IPS DF 19.7 (cell line): ENCODE results near the gene FREM3.
A peak's percentile ranks its signal among the peaks of the same experiment; 100 is the strongest.
"Not testable (repeated sequence)": the region's sequence is repeated elsewhere in the genome, so short reads cannot be mapped to it uniquely, and the experiment has no call there.

ENCODE experiments used
- DNase-seq: peaks from one replicate; pipeline ENCODE4 v3.0.0-alpha.2; 2013; ENCODE audit warnings: low read depth, low spot score

Gene FREM3

GRCh38 chr4:143581331-143581946, 119.0 kb downstream of the FREM3 start:
- no peak for DNase-seq

DNA sequence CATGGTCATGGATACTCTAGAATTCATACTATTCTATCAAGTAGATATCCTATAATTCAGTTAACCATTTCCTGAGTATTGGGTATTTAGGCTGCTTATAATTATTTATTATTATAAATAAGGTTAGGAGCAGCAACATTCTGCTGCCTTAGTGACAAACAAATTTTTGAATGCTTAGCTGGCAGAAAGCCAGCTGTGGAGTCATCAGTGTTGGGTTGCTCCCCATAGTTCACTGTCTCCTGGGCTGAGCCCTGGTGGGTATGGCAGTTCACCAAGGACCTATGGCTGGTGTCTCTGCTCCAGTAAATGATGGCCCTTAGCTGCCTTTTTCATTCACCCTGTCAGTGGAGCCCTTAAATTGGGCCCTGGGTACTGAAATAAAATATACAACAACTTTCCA, 125.1 kb downstream of the FREM3 start:
- no peak for DNase-seq

DNA sequence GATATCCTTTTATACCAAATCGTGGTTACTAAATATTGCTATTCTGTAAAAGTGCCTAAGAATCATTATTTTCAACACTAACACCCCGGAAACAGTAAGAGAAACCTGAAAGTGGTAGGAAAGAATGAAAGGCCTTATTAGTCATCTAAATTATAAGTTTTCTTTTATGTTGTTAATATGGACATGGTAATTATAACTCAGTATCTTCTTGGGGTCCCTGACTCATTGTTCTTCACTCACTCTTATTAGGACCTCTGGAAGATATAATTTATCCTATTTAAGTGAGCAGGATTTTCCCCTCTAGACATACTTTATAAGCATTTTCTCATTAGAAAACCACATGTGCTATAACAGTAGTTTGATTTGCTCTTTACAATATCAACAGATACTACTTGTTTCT, 136.0 kb downstream of the FREM3 start:
- no peak for DNase-seq

GRCh38 chr4:143559757-143560147, 140.7 kb downstream of the FREM3 start:
- DNase-seq = no peak

DNA sequence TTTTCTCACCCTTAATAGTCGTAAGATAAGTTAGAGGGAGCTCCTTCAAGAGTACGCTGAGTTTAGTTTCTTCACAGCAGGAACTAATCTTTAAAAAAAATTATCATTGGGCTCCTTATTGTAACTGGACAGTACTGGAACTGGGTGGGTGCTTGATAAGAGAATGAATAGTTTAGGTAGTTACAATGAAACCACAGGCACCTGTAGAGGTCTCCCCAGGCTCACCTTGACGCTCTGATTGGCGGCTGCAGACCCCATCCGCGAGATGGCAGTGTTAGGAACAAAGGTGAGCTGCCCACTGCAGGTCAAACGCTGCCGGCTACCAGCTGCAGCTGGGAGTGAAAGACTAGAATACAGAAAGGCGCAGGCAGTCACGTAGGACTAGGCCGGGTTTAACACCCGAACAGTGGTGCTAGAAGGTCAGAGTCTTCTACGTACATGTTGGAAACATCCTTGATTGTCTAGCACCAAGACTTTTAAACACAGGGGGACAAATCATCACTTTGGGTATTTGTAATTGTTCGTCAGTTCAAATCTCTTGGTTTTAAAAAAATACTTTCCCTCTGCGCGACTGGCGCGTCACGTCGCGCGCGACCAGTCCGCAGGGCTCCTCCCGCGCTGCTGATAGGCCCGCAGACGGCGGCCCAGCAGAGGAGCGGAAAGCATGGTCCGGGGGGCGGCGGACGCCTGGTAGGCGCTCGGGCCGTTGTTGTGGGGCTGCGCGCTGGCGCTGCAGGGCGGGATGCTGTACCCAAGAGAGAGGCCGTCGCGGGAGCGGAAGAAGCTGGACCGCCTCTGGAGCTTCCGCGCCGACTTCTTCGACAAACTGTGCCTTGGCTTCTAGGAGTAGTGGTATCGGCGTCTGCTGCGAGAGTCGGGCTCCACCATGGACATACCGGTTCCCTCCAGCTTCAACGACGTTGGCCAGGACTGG, 141.4 kb downstream of the FREM3 start:
- DNase-seq = peak; percentile 73

DNA sequence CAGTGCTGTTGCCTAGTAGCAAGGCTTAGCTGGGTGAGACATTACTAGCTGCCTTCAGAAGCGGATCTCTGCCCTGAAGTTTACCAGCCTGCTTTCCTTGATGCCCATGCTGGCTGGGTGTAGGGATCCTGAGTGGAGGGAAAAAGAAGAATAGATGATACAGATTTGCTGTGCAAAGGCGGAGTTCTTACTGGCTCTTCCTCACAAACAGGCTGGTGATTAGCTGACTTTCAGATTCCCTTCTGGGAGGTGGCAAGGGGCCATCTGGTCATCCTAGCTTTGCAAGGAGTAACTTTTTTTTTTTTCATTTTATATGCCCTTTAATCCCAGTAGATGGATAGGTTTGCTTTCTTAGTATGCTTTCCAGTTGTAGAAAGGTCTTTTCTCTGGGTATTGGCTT, 142.2 kb downstream of the FREM3 start:
- DNase-seq = no peak

DNA sequence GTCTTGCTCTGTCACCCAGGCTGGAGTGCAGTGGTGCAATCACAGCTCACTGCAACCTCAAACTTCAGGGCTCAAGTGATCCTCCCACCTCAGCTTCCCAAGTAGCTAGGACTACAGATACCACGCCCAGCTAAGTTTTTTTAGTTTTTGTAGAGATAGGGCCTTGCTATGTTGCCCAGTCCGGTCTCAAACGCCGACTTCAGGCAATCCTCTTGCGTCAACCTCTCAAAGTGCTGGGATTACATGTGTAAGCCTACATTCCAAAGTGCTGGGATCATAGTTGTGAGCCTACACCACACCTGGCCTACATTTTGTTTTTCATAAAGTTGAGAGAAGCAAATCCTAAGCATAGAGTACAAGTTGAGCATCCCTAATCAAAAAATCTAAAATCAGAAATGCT, 144.8 kb downstream of the FREM3 start:
- DNase-seq = no peak

DNA sequence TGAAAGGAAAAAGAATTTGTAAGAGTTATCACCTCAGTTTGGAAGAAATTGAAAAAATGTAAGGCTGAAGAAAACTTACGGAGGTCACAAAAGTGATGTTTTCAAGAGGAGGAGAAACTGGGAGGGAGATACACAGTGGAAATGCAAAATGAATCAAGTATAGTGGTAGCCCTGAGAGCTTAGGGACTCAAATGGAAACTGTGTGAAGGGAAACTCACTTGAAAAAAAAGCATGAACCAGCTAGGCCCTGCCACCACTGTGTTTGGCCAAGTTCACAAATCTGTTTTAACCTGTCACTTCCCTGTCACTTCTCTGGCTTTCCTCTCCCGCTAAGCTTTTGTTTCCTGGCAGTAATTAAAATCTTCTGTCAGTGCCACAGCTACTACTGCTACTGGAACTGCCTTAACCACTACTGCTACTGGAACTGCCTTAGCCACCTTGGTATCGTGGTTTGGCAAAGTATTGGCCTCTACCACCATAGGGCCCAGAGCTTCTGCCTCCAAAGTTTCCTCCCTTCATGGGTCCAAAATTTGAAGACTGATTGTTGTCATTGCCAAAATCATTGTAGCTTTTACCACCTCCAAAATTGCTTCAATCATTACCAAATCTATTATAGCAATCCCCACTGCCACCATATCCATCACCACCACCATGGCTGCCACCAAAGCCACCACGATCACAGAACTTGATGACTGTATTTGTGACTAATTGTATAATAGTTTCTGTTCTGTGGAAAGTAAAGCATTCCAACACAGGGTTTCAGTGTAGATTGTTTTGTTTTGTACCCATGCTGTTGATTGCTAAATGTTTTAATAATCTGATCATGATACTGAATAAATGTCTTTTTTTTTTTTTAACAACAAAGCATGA, 145.5 kb downstream of the FREM3 start:
- no peak for DNase-seq

DNA sequence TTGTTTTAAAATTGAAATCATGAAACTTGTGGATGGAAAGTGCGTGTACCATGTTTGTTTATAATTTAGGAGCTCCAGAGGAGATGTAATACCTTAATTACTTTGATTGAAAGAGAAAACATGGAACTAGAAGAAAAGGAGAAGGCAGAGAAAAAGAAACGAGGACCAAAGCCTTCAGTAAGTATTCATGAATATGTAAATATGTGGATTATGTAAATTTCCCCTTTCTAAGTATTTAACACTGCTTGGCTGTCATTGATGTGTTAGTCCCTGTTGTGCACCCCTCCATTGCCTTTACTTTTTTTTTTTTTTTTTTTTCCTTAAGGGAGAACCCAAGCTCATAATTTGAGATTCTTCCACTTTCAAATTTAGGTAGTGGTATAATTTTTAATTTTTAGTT, 150.5 kb downstream of the FREM3 start:
- DNase-seq = no peak

DNA sequence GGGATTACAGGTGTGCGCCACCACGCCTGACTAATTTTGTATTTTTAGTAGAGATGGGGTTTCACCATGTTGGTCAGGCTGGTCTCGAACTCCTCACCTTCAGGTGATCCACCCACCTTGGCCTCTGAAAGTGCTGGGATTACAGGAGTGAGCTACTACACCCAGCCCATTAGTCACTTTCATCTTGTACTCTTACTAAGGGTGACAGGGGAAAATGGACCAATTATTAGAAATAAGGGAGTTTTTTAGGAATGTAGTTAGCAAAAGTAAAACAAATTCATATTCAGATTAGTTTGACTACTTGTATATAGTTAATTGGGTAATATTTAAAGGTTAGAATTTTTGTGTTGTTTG, 160.8 kb downstream of the FREM3 start:
- DNase-seq = no peak

DNA sequence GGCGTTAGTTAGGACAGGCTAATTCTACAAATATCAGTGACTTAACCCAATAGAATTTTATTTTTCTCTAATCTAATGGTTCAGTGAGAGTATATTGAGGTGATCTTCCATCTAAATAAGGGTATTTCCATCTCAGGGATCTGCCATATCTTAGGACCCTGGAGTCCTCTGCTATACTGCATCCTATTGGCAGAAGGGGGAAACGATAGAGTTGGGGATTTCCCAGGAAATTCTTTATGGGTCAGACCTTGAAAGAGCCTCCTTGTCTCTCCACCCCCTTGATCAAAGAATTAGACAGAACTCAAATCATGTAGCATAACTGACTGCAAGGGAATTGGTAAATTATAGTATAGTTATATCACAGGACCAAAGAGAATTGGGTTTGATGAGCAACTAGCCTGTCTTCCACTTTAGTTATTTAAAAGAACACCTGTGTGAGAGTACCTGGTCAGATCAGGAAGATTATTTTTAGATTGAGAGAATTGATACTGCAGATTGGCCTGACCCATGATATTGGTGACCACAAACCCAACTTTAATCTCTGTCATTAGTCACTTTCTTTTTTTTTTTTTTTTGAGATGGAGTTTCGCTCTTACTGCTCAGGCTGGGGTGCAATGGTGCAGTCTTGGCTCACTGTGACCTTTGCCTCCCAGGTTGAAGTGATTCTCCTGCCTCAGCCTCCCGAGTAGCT, 161.4 kb downstream of the FREM3 start:
- DNase-seq = no peak

GRCh38 chr4:143531788-143532491, 168.5 kb downstream of the FREM3 start:
- DNase-seq = no peak

DNA sequence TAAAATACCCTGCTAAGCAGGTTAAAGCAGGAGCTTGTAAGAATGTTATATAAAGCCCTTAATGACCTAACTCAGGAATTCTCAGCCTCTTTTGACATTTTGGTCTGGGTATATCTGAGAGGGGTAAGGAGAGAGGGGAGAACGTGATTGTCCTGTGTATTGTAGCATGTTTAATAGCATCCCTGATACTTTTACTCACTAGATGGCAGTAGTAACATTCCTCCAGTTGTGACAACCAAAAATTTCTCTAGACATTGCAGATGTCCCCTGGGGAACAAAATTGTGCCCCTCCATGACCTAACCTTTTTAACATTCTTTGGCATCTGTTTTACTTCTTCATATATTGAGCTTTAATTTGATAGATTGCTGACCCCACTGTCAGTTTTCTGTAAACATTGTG, 169.1 kb downstream of the FREM3 start:
- no peak for DNase-seq

GRCh38 chr4:143528046-143528445, 172.4 kb downstream of the FREM3 start:
- not testable (repeated sequence) for DNase-seq
